HG02610 (cell line): Measurements from ENCODE around the gene NANOS3.
"Not testable (repeated sequence)": the region's sequence is repeated elsewhere in the genome, so short reads cannot be mapped to it uniquely, and the experiment has no call there.

Experiments
- ATAC-seq: cut with Tn5 transposase; IDR thresholded peaks from one replicate; pipeline ENCODE4 v1.9.1; 2021; ENCODE audit warnings: mild to moderate bottlenecking, moderate library complexity; ENCODE audit not compliant: unreplicated experiment

Gene NANOS3

GRCh38 chr19:13918726-13919411 lies 41.9 kb downstream of the NANOS3 start:
- ATAC-seq, result no peak

GRCh38 chr19:13920524-13920923 lies 43.6 kb downstream of the NANOS3 start:
- ATAC-seq, result no peak

DNA sequence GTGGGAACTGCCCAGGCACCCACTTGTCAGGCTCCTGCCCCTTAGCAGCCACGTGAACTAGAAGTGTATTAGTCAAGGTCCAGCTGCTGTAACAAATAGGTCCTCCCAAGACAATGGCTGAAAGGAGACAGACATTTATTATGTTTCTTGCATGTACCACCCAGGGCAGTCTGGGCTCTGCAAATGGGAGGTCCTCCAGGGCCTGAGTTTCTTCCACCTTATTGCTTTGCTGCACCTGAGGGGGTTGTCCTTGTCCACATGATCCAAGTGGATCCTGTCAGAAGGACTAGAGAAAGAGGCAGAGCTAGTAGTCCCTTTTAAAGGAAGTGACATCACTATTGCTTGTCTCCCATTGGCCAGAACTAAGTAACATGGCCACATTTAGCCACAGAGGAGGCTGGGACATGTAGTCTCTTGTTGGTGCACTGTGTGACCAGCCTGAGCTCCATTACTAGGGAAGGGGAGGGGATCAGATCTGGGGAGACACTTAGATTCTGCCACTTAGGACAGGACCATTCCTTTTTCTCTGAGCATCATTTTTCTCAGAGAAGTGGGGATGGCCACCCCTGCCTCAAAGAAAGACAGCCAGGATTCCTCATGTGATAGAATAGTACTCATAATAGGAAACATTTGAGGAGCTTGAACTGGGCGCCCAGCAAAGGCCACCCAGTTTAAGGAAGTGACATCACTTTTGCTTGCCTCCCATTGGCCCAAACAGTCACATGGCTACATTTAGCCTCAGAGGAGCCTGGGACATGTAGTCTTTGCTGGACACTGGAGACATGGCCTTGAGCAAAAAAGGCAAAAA lies 44.2 kb downstream of the NANOS3 start:
- no peak for ATAC-seq

GRCh38 chr19:13922118-13922517 lies 45.2 kb downstream of the NANOS3 start:
- ATAC-seq, result not testable (repeated sequence)

DNA sequence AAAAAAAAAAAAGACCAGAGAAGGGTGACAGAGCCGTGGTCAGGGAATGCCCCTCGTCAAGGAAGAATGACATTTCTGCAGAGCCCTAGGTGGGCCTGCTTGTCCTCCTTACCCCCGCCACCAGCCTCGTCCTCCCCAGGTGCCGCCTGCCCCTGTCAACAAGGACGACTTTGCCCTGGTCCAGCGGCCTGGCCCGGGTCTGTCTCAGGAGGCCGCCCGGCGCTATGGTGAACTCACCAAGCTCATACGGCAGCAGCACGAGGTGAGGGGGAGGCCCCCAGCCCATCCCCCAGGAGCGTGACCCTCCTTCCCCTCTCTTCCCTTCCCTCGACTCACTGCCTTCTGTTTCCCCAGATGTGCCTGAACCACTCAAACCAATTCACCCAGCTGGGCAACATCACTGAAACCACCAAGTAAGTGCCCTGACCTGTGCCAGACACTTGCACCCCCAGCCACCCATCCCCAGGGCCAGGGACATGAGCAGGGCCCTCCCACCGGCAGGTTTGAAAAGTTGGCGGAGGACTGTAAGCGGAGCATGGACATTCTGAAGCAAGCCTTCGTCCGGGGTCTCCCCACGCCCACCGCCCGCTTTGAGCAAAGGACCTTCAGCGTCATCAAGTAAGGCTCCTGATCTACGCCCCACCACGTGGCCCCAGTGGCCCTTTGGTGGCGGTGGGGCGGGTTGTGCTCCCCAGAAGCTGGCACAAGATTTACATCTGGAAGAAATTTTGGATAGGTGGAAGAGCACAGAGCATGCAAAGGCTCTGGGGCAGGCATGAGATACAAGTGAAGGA lies 46.5 kb downstream of the NANOS3 start:
- ATAC-seq, result no peak

DNA sequence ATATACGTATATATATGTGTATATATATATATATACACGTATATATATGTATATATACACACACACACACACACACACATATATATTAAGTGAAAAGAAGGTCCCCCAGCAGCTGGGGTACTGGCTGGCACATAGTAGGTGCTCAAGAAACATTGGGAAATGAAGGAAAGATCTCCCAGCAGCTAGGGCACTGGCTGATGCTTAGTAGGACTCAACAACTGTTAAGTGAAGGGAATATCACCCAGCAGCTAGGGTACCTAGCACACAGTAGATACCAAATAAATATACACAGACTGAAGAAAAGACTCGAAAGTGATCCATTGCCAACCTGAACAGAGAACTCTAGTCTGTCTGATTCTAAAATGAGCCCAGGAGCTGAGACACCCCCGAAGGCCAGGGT lies 49.1 kb downstream of the NANOS3 start:
- ATAC-seq, result no peak

GRCh38 chr19:13926715-13927114 lies 49.8 kb downstream of the NANOS3 start:
- ATAC-seq, result no peak

DNA sequence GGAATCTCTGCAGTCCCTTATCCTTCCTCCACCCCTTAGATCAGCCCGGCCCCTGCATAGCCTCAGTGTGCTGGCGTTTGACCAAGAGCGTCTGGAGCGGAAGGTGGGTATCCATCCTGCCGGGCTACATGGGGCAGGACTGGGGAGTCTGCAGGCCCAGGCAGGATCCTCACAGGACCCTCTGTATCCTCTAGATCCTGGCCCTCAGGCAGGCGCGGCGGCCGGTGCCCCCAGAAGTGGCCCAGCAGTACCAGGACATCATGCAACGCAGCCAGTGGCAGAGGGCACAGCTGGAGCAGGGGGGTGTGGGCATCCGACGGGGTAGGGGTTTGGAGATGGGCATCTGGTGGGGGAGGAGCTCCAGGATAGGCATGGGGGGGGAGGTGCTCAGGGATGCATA lies 52.4 kb downstream of the NANOS3 start:
- ATAC-seq, result no peak

DNA sequence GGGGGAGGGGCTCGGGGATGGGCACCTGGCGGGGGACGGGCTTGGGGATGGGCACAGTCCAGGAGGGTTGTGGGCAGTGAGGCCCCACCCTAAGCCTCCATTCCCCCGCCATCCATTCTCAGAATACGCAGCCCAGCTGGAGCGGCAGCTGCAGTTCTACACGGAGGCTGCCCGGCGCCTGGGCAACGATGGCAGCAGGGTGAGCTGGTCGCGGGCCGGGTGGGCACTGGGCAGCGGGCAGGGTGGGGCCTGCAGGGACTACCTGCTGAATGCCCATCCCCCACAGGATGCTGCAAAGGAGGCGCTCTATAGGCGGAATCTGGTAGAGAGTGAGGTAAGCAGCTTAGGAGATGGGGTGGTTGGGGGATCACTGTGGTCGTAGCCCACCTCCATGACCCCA lies 53.0 kb downstream of the NANOS3 start:
- no peak for ATAC-seq
